ENCODE results near the gene HIBADH. TPM values are rescaled to one million over a fixed set of nuclear protein-coding genes. Genes with fewer than 3 reads are reported as not detected.

Gene HIBADH
- total RNA-seq, 1 donor from 2014 or later, result 33.7 TPM

DNA sequence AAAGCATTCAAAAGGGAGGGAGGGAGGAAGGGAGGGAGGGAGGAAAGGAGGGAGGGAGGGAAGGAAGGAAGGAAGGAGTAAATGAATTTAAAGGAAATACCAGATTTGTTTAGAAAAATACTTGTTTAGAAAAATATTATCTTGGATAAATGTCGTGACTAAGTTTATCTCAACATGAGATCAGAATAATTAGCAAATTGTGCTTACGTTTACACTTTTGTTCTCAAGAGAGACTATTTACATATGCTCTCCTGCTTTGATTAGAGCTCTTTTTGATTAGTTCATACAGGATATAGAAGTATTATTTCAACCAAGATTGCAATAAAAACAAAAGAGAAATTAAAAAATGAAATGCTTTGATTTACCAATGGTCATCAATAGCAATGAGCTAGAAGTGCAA lies 186.2 kb downstream of the HIBADH start:
- ATAC-seq, result no peak
- intact Hi-C loops (cut with DNase I), result no loop called here
- no peak for DNase-seq (ENCODE audit: low spot score)

Other genes starting within 250 kb of the HIBADH start
- 94.8 TPM for gene TAX1BP1, start 77.3 kb upstream of the HIBADH start, total RNA-seq